Stimulated activated CD4-positive, alpha-beta T cell treated with anti-CD3 and anti-CD28 coated beads, Interleukin-1b, Interleukin-23, amount 100 ng/mL, for 24 hours (primary cell): ENCODE measurements around the gene LEMD2.

ENCODE experiments used
- DNase-seq, 4 experiments: peaks; one replicate each; pipeline ENCODE4 v3.0.0-alpha.2; 2020; ENCODE audit warnings: low read depth in 4 of 4, low spot score in 1 of 4

LEMD2 gene

DNA sequence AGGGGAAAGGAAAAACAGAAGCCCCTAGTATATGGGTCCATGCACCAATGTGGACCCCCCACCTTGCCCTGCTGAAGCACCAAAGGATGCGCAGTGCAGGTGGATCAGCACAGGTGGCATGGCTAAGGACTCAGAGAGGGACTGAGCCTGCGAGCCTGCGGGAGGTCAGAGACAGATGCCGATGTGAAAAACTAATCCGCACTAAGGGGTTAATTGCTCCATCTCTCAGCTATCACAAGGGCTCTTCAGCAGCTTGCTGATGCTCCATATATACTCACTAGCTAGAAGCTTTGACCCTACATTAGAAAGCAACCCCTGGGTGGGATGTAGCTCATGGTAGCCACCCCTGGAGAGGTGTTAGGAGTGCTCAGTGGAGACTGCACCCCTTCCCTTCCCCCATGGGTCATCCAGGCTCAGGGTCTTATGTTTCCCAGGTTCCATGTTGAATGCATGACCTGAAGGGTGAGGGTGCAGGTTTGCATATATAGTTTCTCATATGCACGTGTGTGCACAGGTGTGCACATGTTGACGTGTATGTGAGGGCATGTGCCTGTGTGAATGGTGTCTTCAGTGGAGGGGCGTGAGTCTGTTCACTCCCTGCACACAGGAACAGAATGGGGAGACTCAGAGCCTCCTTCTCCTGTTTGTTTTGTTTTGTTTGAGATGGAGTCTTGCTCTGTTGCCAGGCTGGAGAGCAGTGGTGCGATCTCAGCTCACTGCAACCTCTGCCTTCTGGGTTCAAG lies 28.9 kb downstream of the LEMD2 start:
- DNase-seq = no peak

DNA sequence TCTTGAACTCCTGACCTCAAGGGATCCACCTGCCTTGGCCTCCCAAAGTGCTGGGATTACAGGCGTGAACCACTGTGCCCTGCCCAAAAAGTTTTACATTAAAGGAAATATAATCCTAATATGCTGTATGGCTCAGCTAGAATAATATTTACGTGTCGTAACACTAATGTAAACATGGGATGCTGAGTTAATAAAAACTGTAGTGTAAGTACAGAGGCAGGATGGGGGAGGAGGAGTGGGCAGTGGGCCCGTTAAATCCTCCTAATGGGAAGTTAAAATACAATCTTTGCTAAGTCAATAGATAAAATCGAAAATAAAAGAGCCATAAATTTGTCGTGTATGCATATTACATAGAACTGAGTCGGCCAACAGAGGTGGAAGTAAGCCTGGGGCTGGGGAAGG lies 30.1 kb downstream of the LEMD2 start:
- DNase-seq = no peak

DNA sequence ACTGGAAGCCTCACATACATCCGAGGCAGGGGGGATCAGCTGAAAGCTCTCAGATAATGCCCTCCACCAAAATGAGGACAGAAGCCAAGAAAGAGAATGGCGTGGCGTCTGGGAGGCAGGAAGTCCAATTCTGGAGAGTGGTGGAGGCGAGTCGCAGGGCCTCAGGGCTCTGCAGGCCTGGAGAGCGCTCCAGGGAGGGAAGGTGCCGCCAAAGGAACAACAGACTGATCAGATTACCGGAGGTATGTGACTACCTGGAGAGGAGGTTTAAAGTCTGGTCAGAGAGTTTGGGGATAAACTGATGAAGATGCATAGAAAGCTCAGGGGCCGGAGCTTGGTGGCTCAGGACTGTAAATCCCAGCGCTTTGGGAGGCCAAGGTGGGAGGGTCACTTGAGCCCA lies 31.0 kb downstream of the LEMD2 start:
- DNase-seq = no peak

DNA sequence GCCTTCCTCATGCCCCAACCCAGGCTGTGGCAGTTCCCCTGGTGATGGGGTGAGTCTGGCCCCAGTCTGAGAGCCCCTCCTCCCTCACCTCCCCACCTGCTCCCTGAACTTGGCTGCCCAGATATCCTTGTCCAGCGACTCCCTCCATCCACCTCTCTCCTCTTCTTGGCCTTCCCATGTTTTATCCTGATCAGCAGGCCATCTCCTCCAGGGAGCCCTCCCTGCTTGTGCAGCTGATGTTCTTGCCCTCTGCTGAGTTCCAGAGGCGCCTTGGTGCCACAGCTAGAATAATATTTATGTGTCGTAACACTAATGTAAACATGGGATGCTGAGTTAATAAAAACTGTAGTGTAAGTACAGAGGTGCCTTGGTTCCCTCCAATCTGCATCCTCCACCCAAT lies 31.8 kb downstream of the LEMD2 start:
- no peak for DNase-seq

DNA sequence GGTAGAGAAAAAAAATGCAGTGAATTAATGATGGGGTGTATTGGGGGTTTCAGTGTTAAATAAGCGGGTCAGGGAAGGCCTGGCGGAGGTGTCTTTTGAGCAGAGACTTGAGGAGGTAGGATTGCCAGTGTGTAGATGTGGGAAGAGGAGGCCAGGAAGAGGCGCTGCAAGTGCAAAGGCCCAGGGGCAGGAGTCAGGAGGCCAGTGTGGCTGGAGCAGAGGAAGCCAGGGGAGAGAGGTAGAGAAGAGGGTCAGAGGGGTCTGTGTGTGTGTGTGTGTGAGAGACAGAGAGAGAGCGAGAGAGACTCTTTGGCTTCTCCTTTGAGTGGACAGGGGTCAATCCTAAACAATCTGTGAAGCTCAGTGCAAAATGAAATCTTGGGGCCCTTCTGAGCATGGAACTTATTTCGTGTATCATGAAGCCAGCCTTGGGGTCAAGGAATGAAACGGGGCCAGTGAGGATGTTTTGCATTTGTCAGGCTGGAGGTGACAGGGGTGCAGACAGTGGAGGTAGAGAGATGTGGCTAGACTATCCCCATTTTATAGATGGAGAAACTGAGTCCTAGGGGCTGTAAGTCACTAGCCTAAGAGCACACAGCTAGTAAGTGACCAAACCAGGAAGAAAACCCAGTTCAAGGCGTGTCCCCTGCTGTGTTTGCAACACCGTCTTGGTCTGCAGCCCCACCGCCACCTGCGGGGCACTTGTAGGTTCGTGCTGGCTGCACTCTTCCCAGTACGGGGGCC lies 32.5 kb downstream of the LEMD2 start:
- DNase-seq = no peak

DNA sequence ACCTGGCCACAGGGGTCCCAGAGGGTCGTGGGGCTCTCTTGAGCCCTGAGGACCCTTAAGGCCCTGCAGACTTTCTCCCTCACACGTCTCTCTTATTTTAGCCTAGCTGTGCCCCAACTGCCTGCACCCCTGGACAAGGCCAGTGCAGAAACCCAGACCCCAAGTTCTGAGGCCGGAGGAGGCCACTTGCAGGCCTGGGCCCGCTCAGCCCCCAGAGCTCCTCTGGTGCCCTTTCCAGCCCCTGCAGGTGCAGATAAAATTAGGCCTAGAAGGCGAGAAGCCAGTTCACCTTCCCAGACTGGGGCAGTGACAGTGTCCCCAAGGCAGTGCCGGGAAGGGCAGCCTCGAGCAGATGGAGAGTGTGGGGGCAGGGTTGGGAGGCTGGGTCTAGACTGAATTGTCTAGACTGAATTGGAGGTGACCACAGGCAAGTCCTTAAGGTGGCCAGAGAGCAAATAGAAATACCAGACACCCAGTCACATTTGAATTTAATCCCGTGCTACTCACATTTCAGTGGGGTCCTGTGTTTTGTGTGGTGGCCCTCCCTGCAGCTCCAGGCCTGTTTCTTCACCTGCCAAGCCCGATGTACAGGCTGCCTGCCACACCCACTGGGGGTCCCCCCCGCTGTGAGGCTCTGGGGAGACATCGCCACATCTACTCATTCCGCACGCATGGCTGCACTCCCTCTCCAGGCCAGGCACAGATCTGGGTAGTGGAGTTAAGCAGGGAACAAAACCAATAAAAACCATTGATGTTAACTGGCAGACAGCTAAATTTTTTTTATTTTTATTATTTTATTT lies 33.7 kb downstream of the LEMD2 start:
- no peak for DNase-seq

DNA sequence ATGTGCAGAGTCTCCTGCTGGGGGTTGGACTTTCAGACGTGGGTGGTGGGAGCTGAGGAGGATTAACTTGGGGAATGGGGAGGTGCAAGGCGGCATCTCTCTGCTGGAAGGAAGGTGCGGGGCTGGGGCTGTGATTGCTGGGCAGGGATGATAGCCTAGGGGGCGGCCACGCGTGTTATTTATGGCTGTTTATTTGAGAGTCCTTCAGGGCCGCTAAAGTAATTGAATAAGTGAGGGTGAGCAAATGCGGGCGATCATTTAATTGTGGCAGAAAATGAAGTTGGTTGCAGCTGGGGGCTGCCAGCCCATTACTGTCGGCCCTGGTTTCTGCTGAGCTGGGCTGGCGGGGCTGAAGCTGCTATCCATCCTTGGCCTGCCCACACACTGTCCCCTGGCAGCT lies 34.7 kb downstream of the LEMD2 start:
- no peak for DNase-seq

DNA sequence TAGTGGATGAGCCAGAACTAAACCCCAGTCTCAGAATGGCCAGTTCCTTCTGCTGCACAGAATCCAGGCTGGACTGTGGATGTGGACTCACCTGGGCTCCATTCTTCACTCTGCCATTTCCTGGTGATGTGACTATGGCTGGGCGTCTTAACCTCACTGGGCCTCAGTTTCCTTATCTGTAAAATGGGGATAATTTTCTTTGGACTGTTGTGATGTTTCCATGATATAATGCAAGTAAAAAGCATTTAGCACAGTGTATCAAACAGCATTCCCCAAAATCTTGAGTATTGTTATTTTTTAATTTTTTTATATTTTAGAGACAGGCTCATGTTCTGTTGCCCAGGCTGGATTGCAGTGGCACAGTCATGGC lies 36.3 kb downstream of the LEMD2 start:
- no peak for DNase-seq

DNA sequence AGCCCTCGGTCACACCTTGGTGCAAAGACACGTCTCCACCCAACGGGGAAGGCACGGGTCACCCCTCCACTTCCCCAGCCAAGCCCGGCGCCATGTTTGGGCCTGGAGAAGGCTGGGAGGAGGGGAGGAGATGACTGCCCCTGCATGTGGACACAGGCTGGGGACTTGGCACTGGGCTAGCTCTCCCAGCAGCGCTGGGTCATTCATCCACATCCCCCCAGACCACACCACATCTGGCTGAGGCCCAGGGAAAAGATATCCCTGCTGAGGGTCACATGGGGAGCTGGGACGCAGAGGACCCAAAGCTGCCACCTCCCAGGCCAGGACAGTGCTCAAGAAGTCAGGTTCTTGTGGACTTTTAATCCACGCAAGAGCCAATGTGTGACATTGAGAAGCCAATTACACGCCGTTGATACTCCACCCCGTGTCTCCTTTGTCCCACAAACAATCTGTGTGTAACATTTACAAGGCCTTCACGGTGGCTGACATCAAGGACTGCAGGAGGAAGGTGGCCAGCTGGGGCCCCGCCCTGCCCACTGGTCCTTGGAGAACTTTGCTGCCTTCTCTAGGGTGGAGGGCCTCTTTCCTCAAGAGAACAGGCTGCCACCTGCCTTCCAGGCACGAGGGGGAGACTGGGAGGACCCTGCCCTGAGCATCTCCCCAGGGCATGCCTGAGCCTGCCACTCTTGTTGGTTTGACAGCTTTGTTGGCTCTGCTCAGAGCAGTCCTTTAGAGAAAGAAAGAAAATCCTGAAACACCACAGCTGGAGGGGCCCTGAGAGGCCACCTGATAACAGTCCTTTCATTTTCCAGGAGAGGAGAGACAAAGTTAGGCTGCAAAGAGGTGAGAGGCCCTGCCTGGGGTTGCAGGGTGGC lies 36.9 kb downstream of the LEMD2 start:
- DNase-seq = no peak

DNA sequence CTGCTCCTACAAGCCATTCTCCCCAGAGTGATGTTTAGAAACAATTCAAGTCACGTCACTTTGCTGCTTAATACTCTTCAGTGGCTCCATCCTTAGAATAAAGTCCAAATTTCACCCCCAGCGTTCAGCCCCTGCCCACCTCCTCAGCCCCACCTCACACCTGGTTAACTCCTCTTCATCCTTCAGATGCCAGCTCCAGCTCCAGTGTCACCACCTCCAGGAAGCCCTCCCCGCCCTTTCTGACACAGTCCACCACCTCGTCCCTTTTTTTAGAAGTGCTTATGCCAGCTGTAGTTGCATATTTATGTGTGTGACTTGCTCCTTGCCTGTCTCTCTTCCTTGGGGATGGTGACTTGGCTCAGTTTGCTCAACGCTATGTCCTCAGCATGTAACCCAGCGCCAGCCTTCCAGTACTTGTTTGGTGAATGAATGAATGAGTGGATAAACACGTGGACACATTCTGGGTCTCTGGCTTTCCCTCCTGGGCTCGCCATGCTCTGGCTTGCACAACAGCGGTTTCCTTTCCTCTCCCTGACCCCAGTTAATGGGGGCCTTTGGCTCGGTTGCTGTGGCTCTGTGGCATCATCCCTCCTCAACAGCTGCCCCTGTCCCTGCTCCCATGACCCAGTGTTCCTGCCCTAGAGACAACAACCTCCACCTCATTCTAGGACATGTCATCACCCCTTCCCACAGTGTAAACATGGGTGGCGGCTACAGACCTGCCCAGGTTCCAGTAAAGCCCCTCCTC lies 38.5 kb downstream of the LEMD2 start:
- no peak for DNase-seq

DNA sequence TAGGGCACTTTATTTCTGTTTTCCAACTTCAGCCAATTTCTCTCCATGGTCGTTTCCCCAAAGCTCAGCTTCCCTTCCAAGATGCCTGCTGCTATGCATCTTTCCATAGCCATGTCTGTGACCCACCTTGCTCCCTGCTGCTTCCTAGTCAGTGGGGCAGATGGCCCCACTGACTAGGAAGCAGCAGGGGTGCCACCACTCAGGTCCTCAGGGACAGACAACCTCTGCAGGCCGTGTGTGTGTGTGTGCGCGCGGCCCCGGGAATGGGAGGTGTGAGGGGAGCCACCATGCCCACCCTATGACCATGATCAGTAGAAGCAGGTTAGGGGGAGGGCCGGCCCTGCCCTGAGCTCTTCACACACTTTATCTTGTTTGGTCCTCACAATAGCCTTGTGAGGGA lies 39.5 kb downstream of the LEMD2 start:
- no peak for DNase-seq

DNA sequence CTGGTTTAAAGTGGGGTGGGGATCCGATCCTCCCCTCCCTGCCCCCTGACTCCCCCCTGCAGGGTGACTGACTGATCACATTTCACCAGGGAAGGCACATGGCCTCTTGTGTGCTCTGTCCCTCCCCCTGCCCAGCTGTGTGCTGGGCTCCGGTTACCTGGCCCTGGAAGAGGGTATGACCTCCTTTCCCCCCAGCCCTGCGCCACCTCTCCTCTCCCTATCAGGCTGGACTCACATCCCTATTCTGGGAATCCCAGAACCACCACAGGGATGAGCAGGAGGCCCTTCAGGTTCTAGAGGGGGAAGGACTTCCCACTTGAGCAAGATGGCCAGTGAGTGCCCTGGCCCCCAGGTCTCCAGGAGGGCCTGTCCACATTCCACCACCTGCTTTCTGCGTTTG lies 40.1 kb downstream of the LEMD2 start:
- no peak for DNase-seq

DNA sequence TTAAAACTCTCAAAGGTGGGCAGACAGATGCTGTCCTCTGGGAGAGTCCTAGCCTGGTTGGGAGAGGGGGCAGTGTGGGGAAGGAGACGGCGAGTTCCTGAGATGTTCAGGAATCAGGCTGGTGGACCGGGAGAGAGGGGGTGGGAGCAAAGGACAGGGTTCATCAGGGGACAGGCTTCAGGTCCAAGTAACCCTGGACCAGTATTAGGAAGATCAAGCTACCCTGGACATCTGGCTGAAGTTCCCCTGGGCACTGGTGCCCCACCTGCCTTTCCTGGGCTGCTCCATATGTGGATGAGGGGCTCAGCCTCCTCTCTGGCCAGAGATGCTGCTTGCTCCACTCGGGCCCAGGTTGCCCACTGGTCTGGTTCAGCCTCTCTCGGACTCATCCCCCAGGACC lies 41.1 kb downstream of the LEMD2 start:
- DNase-seq = no peak

DNA sequence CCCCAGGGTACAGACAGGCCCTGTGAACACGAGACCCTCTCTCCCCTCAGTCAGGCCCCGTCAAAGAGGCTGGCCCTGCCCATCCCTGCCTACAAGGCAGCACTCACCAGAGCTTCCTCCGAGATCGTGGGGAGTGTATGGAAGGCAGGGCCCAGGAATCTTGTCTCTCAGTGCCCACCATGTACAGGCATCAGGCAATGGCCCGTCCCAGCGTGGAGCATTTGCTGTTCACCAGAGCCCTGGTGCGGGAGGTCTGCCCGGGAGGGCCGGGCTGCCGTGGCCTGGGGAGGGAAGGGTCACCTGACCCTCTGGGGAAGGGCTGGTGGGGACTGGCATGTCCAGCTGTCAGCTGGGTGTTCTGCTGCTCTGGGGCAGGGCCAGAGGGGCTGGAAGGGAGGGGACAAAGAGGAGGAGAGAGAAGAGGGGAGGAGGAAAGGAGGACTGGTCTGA lies 42.3 kb downstream of the LEMD2 start, which contains the start of gene IP6K3:
Gene IP6K3 (minus strand): TSS at position 255 of the 450 bp plus-strand sequence. CDS start 11,429 bp downstream, outside the sequence.
- DNase-seq = no peak

DNA sequence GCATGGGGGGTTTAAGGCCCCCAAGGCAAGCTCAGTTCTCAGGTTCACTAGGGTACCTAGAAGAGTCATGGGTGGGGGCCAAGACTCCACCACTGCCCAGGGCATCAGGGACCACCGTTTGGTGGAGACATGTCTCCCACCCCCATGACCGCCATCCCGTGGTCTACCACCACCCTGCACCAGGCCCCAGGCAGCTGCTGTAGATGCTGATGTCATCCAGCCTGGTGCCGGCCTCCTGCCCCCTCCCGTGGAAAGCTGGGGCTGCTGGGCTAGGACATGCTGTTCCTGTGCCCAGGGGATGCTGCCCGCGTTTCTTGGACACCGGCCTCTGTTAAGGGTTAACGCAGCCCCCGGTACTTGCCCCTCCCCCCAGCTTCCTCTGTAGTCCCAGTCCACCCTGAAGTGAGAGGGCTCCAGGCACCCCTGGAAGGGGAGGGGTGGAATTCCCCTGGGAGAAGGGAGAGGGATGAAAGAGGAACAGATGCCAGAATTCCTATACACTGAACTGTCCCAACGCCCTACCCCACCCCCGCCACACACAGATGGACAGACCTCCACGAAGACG lies 42.8 kb downstream of the LEMD2 start:
- no peak for DNase-seq

DNA sequence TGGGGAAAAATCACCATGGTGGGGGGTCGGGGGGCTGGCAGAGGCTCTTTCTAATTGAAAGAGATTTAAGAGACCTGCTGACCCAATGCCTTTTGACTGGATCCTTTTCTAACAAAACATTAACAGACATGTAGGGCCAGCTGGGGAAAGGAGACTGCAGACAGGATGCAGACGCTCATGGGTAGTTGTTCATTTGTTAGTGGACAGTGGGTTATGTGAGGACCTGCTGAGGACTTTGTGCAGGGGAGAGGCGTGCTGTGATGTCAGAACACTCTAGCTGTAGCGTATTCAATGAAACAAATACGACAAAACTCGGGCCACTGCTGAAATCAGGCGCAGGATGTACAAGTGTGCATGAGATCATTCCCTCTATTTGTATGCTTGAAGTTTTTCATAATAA lies 43.4 kb downstream of the LEMD2 start:
- DNase-seq = no peak

DNA sequence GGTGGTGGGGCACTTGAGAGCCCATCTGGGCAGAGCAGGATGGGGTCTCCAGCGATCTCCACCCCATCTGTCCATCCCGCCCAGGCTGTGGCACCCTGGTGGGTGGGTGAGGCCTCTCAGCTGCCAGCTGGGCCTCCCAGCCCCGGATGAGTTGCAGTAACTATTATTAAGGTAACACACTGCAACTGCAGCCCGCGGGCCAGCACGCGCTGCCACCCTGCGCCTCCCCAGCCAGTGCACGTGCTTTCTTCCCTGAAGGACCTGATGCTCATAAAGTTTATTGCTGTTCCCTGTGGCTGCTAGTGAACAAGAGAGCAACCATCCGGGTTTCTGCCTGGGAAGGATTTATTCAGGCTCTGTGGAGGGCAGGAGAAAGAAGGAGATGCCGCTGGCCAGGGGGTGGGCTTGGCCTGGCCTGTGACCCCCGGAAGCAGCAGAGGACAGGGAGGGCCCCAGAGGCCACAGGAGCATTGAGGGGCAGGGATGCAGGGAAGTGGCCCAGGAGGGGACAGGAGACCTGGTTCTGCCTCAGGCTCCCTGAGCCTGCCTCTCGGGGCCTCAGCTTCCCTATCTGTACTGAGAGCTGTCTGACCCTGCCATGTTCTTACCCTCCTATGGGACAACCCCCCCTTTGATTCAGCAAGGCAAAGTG lies 43.9 kb downstream of the LEMD2 start:
- no peak for DNase-seq

DNA sequence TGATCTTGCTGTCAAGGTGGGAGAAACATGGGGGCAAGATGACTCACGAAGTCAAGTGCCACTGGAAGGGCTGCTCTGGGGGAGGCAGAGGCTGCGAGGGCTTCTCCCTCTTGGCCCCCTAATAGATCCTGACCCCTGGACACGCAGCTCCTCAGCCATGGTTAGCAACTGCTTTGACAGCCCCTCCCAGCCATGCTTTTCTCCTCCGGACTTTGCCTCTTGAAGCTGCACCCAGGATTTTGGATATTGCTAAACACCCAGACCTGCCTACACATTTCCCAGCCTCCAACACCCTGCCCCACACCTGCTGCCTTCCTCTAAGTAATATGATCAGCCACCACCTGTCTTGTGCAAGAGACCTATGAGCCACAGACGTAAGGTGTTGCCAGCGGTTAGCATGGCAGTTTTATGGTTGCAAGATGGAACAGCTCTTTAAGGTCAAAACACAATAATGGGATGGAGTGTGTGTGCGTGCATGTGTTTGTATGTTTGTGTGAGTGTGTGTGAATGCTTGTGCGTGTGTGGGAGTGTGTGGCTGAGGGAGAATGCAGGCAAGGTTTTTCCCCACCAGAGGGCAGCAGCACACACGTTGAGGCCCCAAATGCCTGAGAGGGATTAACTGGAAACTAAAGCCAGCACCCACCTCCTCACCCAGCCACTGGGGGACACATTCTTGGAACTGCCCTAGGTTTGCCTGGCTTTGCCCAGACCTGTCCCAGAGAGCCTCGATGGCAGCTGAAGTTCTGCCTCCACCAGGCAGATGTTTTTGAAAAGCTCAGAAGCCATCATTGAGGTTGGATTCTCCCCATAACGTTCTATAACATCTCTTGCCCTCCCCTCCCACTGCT lies 44.7 kb downstream of the LEMD2 start:
- peak; percentile 47 to 62 (median 60) for DNase-seq
